Tongue (tissue), 2 donors: ENCODE data around the gene SHROOM3. TPM values are rescaled to one million over a fixed set of nuclear protein-coding genes. Genes with fewer than 3 reads are reported as not detected.
A peak's percentile ranks its signal among the peaks of the same experiment; 100 is the strongest.

ENCODE experiments used
- DNase-seq: peaks from one replicate; pipeline ENCODE4 v3.0.0-alpha.2; 2015
- total RNA-seq: library from RNA; depleted of rRNA; stranded (reverse); fragments of >200 nt; gene quantifications from one replicate; pipeline ENCODE4 v1.2.3, GENCODE V29; 2014

SHROOM3 gene
- total RNA-seq, 1 donor from 2014 or later = 17.5 TPM

DNA sequence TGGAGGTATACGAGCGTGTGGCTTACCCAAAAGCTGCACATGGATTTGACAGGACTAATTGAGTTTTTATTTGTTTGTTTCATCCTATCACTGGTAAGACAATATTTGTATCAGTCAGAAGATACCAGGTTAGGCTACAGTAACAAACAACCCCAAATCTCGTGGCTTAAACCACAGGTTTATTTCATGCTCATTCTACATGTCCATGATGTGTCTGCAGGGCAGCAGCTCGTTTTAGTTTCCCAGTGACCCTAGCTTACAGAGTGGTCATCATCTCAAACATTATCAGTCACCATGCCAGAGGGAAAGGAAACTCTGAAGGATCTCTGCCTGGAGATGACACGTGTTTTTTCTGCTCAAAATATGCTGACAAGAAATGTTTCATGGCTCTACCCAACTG lies 108.3 kb downstream of the SHROOM3 start:
- DNase-seq = no peak

DNA sequence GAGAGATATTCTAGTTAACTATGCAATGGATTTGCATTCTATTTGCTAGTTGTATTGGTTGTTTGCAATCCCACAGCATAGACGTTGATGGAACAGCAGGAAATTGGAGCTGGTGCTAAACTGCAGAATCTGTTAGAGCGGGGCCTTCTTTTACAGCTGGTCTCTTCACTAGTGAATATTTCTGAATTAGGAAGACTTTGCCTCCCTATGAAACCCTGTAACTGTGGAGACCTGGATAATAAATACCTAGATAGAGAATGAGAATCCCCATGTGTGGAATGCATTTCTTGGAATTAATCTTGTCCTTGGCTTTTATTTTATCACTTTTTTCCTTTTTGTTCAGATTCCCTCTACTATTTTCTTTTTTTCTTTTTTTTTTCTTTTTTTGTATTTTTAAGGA lies 109.7 kb downstream of the SHROOM3 start:
- no peak for DNase-seq

DNA sequence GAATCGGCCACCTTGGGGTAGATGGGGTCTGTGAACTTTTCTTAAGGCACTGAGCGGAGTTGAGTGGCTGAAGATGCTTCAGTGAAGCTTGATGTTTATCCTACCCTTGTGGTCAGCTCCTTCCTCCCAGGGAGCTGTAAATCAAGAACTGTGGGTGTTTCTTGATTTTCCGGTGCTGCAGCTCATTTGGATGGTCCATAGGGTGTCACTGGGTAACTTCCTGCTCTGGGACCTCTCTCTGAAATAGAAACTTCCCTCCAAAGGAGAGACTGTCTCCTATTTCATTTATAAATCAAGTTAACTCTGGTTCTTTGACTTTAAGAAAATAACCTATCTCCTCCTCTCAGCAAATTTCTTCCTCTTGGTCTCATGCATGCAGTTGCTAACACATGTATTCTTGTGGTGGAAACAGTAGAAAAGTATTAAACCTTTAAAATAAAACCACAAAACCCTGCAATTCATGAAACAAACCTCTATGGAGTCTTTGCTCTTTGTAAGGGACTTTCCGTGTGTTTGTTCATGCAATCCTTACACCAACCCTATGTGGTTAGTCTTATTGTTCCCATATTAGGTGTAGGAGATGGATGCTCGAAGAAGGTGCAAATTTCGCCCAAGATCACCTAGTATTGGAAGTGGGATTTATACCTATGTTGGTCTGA lies 110.3 kb downstream of the SHROOM3 start:
- DNase-seq = no peak

DNA sequence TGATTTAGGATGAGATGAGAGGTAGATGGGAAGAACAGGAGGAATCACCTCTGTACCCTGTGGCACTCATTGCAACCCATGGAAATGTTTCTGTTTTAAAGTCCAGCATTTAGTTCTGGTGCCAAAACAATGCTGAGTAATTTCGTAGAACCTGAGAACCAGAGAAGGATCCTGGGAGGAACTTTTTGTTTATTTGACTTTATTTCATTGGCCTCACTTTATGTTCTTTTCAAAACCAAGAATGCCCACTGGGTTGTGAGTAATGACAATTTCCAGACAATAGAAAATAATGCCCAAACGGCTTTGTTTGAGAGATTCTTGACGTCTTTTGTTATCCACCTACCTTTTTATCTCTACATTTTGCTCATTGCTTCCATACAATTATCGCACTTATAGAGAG lies 111.3 kb downstream of the SHROOM3 start:
- DNase-seq = no peak

DNA sequence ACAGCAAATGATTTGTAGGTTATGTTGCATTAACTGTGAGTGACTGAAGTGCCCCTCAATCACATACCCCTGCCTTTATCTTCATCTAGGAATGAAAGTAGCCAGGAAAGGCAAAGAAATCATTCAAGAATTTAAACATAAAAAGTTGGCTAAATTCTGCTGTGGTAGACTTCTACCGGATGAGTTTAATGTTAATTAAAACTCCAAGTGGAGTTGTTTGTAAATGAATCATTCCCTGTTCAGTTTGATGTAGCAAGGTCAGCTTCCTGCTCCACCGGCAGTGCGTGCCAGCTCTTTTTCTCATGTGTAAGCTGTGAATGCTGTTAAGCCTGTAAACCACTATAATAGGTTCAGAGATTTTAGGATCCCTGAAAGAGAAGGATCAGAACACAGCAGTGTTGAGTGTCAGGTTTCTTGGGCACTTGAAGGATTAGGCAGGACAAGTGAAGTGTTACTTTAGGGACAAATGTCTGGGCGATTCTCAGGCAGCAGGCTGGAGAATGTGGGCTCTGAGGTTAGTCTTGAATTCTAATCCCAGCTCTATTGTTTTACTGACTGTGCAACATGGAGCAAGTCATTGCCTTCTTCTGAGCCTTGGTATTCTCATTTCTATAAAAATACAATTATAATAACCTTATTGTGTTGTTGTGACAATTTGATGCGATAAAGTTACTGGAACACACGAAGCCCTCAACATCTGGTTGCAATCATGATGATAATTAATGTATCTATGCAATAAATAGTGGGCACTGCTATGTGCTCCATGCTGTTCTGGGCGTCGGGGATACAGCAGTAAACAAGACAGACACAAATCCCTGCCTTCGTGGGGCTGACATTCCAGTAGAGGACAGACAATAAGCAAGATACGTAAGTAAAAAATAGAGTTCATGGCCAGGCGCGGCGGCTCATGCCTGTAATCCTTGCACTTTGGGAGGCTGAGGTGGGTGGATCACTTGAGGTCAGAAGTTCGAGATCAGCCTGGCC lies 112.0 kb downstream of the SHROOM3 start:
- DNase-seq = peak; percentile 58

DNA sequence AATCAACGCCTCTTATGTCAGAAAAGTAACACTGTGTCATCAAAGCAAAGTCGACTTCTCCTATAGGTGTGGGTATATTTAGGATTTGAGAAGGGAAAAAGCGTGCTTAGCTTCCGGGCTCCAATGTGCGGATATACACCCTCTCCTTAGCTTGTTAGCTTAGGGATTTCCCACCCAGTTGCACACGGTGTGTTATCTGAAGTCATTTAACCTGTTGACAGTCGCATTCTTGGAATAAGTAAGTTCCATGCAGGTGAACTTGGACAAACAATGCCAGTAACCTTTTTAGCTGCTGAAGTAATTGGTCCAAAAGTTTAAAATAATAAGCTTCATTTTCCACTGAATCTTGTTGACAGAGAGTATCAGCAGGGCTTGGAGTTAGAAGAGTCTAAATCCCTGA lies 113.7 kb downstream of the SHROOM3 start:
- DNase-seq = no peak

DNA sequence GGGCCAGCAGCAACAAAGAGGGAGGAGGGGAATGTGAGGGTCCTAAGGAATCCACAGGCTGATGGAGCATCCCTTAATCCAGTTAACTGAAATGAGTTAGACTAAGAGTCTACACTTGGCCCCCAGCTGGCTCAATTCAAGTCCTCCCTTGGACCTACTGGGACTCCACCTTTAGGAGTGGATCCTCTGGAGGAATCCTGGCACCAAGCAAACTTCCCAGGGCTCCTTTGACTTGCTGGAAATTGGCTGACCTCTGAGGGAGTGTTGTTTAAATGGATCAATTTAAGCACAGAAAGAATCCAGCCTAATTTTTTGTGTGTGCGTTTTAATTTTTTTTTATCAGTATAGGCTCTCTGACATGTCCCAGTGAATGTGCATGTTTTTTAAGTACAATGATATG lies 114.7 kb downstream of the SHROOM3 start:
- DNase-seq = no peak

DNA sequence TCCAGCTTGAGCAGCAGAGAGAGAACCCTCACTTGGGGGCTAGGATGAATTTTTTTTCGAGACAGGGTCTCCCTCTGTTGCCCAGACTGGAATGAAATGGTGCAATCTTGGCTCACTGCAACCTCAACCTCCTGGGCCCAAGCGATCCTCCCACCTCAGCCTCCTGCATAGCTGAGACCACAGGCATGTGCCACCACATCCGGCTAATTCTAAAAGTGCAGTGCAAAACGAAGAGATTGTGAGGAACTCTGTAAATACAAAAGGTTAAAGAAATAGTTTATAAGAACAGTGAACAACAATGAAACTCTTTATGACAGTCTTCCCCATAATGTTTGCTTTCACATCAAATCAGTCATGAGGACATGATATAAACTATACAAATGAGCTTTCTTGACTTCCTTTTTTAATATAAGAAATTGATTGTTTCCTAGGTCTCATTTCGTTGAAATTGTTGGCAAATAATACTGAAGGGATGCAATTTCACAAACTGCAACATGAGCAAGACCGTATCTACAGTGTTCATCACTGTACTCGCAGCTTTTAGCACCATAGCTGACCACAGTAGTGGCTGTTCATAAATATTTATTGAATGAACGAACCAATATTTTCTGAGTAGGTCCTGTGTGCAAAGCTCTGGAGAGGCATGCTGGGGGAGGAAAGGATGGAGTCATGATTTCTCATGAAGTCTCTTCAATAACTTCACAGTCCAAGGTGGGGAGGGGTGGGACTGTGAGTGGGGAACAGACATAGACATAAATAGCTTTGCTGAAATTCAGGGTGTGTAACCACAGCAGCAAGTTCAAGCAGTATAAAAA lies 116.1 kb downstream of the SHROOM3 start:
- no peak for DNase-seq

DNA sequence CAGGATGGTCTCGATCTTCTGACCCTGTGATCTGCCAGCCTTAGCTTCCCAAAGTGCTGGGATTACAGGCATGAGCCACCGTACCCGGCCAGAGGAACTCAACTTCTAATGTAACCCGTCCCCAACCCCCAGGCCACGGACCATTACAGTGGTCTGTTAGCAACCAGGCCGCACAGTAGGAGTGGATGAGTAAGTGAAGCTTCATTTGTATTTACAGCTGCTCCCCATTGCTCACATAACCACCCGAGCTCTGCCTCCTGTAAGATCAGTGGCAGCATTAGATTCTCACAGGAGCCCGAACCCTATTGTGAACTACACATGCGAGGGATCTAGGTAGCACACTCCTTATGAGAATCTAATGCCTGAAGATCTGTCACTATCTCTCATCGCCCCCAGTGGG lies 119.6 kb downstream of the SHROOM3 start:
- no peak for DNase-seq

DNA sequence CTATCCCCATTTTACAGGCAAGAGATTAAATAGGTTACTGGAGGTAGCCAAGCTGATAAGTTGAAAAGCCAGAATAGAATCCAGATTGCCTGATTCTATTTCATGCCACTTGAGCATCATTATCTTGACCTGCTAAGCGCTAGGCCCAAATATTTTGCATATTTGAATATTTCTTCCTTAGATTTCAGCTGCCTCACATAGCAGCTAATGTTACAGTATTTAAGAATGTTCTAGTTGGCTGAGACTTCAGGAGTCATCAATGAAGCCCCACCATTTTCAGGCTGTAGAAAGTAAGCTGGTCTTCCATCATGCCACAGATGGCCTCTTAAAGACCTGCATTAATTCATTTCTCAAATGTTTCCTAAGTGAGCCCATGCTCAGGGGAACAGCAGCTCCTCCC lies 121.4 kb downstream of the SHROOM3 start:
- no peak for DNase-seq

DNA sequence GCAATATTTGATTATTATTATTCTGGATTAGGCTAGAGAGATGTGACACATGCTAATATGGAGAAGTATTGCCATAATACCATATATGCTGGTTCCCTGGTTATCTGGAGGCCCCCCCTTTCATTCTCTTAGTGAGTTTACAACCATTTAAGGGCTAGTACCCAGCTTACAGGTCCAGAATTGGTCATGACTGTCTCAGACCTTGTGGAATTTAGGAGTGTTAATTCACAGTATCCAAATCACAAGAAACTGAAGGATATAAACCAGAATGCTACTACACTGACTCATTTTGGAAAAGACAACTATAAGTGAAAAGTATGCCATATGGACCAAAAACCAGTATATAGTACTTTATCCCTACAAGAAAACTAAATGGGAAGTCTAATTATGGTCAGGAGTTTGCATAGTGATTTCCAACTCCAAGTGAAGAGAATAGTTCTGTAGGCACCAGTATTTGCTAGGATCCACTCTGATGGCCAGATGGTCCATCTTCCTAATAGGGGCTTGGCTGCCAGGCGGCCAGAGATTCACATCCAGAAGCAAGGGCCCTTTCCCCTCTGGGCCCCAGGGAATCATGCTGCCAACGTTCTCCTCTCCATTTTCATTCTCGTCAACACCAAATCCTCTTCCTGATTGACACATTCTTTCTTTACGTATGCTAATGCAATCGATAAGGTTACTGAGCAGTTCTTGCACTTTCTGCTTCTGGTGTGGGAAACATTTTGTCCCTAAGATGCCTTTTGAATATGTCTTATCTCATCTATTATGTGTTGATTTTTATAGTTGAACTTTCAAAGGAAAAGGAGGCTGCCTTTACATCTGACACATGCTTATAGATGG lies 123.6 kb downstream of the SHROOM3 start:
- no peak for DNase-seq

DNA sequence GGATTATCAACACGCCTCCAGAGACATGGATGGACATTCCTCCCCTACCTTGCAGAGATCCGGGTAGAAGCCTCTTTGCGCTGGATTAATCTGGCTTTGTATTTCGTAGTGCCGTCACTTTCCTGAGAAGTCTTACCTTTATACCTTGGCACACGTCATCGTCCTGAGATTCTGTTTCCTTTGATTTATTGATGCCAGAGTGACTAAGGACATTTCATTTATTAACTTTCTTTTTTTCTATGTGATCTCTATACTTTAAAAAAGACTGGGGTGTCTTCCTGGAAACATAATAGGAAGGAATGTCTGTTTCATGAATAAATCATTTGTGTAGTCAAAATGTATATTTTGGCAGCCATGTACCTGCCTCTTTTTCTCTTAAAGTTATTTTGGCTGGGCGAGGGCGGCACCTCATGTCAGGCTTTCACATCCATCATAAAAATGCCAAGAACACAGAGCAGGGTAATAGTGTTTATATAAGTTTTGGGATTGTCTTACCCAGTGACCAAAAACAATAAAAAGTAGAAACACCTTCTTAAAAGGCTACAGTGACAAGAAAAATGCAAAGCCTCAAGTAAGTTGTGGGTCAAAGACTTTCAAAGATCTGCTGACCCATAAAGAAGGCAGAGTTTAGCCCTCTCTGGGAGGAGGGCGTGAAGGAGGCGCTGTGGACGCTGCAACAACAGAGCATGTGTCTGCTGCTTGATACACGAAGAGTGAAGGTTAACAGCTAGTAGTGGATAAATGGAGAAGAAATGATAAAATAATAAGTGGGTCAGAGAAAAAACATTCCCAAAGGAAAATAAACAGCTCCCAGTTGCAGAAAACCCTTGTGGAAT lies 124.4 kb downstream of the SHROOM3 start:
- DNase-seq = no peak

DNA sequence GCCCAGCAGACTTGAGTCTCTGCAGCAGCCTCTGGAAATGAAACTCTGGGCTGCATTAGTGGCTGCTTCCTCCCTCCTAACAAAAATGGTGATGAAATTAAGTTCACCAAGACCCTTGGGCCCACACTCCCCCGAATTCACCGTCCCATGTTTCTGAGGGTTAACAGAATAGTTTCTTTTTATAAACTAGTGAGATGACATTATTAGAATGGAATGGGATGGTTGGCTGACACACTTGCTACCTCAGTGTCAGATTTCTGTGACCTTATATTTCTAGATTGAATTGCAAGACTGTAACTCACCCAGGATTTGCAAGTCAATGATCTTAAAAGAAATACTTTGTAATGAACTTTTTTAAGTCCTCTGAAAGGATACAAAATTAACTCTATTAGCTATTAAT lies 127.1 kb downstream of the SHROOM3 start:
- DNase-seq = peak; percentile 39

DNA sequence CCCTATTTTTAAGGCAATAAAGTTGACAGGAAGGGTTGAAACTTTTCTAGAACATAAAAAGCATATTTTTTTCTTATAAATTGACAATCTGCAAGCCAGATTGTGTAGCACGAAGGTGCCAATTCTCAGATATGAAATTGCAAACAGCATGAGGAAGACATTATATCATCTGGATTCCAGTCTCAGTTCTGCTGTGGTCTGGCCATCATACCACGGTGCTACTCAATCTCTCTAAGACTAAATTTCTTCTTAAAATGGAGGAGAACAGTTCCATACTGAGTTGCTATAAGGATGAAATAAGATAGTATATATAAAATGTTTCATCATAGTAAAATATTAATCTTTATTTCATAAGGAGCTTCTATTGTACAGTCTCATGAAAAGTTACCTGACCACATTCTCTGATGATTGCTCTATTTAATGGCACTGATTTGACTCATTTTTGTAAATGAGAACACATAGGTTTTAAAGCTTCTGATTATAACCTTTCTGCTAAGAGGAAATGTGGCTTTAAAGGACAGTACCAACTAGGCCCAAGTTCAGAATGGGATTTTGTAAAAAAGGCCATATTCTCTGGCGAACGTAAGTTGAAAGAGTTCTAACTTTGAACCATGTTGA lies 127.9 kb downstream of the SHROOM3 start:
- no peak for DNase-seq

DNA sequence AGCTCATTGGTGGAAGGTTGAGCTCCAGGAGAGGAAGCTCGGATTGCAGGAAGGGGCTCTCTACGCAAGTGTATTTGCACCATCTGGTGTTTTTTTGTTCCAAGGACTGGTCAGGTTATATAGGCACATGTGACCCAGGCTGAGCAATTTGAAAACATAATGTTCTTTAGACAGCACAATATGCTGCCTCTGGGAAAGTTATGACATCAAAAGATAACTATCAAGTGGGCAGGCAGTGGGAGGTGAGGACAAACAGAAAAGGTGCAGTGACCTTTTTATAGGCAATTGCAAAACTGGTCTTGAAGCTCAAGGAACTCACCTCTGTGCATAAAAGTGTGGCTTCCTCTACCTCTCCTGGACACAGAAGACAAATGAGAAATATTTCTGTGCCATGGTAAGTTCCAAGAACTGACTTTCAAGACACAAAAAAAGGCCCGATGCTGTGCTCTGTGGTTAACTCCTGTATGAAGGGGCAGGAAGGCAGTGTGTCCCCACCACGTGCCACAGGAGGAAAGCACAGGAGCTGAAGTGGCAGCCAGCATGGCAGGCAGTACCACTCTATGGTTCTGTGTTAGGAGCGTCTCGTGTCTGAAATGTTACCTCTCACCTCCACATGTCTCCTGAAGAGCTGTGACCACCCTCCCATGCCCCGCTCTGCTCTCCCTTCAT lies 128.6 kb downstream of the SHROOM3 start:
- peak; percentile 45 for DNase-seq

DNA sequence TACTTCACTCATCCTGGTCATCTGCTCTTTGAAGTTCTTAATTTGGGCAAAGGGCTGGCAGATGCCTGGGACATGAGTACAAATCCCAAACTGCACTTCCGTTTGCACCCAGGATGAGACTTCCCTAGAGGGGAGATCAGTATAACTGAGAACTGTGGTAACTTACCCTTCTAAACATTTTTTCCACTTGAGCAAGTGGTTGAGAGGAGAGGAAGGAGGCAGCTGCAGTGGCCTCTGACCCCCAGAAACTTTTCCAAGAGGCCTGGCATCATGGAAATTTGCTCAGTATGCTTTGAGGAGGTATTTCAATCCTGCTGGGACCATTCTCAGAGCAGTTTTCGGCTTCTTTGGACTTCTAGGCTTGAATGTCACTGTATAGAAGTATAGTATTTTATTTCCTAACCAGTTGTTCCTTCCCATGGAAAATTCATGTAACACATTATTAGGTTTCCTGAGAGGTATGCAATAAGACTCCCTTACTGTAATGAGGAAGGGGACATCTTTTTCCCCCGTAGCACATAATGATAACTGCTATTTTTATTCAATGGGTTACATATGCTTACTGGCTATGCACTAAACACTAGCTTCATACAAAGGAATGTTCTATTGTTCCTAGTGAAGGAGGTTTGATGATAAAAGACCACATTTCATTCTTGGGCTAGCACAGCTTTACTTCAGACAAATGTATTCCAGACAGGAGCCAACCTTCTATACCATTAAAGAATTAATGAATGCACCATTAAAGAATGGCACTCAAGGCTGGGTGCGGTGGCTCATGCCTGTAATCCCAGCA lies 129.3 kb downstream of the SHROOM3 start:
- peak; percentile 71 for DNase-seq

DNA sequence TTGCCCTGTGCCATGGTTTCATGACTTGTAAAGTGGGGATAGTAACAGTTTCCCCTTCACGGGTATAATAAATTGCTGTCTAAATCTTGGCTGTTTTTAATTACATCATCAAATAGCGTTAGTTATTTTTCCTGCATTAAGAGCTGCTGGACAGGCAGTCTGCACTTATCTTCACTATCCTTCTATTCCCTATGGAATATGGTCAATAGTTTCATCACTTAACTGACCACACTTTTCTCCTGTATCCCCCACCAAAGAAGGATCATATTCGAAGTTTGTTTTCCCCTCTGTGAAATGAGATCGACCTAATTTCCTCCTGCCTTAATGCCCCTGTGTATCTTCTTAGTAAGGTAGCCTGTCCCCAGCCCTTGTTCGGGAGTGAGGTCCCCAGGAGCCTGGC lies 133.2 kb downstream of the SHROOM3 start:
- no peak for DNase-seq

DNA sequence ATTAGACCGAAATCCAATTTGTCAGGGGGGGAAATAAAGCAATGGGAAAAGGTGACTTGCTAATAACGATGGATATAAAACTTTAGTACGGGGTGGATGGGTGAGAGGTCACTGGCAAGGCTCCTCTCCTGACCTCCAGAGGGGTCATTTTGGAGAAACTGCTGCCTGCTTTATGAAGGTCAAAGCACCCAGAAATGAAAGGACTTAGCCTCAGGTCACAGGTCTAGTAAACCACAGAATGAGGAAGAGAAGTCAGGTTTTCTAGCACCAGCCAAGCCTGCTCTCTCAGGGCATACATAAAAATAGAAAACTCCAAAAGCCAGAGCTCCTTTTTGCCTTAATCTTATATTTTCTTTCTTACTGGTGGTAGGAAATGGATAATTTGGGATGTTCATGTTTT lies 134.2 kb downstream of the SHROOM3 start:
- DNase-seq = no peak

DNA sequence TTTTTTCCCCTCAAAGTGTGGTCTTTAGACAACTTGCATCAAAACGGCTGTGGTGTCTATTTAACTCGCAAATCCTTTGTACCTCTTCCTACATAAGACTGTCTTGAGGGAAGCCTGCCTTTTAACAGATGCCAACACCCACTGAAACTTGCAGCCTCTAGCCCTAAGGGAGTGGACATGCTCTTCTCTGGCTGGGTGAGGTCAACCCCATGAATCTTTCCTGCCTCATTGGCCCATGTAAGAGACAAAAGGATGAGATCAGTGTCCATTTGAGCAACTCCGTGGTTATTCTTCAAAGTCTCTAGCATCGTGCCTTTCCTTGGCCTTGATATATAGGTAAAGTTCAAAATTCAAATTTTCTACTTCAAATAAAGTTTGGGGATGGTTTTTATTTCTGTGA lies 134.7 kb downstream of the SHROOM3 start:
- no peak for DNase-seq
